Measurements from ENCODE around the gene LAYN. TPM values are rescaled to one million over a fixed set of nuclear protein-coding genes. Genes with fewer than 3 reads are reported as not detected.

Gene LAYN
- total RNA-seq, 4 donors from 2014 or later = 36.4 to 64.5 (median 49.3) TPM

DNA sequence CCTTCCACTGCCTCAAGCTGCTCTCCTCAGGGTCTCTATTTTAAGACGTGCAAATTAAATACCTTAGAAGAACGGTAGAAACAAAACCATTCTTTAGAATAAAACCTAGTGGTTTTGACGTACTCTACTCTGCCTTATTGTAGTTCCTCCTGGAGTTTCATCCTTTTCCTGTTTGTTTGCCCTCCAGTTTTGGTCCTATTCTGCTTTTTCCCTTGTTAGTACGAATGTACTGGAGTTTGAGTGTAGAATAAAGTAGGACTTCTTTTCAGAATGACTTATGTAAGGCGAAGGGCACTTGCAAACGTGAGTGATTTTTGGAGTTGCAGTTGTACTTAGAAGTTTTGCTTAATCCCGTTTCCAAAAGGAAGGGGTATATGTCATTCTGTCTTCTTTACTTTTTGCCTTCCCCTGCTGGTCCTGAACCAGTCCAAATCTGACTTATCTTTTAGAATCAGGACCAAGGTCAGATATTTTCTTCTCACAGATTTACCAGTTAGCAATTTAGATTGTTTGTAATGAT lies 63.2 kb downstream of the LAYN start:
- H3K4me1 ChIP-seq = peaks cover 13 to 15% of the 10 kb centered on the region in 2 donors

DNA sequence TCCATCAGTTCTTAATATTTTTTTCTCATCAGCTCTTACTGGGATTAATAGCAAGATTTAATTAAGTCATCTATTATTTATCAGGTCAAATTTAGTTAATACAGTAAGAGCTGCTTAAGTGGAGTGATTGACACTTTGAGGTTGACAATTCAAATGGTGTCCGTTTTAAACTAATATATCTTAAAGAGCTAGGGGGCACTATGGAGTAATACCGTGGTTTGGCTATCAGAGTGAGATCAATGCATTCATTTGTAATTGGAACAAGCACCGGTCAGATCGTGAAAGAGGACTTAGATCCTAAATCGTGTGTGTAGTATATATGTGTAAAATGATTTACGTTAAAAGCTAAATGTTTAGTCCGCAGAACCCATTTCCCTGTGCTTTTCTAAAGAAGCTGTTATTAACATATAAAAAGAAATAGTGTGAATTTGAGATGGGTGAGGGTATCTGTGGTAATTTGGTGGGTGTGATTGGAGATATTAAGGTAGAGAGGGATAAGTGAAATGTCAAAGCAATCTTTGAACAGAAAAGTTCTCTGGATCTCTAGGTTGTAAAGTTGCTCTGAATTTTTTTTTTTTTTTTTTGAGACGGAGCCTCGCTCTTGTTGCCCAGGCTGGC lies 64.0 kb downstream of the LAYN start:
- H3K4me1 ChIP-seq = peaks cover 13 to 15% of the 10 kb centered on the region in 2 donors
- WGBS, 2 donors = 30 to 39% methylated on average over 9 of the region's 9 CpGs
- H3K27me3 ChIP-seq = no peaks in the 10 kb centered on the region
- H3K36me3 ChIP-seq = no peaks in the 10 kb centered on the region
- no peak overlapping the region for H3K4me3 ChIP-seq (replicated peaks in 1 of 3)
- DNase-seq = no peak
- intact Hi-C loops (cut with DNase I) = loop anchor here (5.0 kb wide), 2 partner anchors 173 to 233 kb away; no protein-coding TSS in a partner anchor
- TF ChIP-seq CTCF (IDR thresholded peaks at IDR 0.05) (peak in 5 of 6 experiments; percentile 14 to 66 (median 60)), POLR2A (IDR thresholded peaks at IDR 0.05) (no peak)
- H3K27ac ChIP-seq = no peak overlapping the region
- no peaks in the 10 kb centered on the region for H3K9me3 ChIP-seq

More for the DNA sequence above, 63.2 kb downstream of the LAYN start:
- no peaks in the 10 kb centered on the region for H3K27me3 ChIP-seq
- peak overlapping the region; percentile 41 to 100 (median 98) for H3K27ac ChIP-seq
- H3K36me3 ChIP-seq = no peaks in the 10 kb centered on the region
- 4 to 5% methylated on average over 7 of the region's 7 CpGs for WGBS, 2 donors
- no peaks in the 10 kb centered on the region for H3K9me3 ChIP-seq
- H3K4me3 ChIP-seq (replicated peaks in 1 of 3) = peak overlapping the region; percentile 64 to 97 (median 85)
- TF ChIP-seq POLR2A (IDR thresholded peaks at IDR 0.05) (no peak), CTCF (IDR thresholded peaks at IDR 0.05) (no peak)
- intact Hi-C loops (cut with DNase I) = loop anchor here (5.0 kb wide), 2 partner anchors 174 to 234 kb away; no protein-coding TSS in a partner anchor
- DNase-seq = no peak

- Histone ChIP-seq H3K27ac (no peak overlapping the region), H3K4me3 (replicated peaks in 1 of 3) (no peak overlapping the region), H3K27me3 (no peaks in the 10 kb centered on the region), H3K4me1 (peaks cover 13 to 15% of the 10 kb centered on the region in 2 donors), H3K9me3 (no peaks in the 10 kb centered on the region), H3K36me3 (no peaks in the 10 kb centered on the region)
- intact Hi-C loops (cut with DNase I) = no loop called here
- 75 to 82% methylated on average over 4 of the region's 4 CpGs for WGBS, 2 donors
- no peak for DNase-seq
- no peak for TF ChIP-seq CTCF (IDR thresholded peaks at IDR 0.05)
- TF ChIP-seq POLR2A (IDR thresholded peaks at IDR 0.05) = no peak
Measured at GRCh38 chr11:111605681-111606080, 65.2 kb downstream of the LAYN start.

DNA sequence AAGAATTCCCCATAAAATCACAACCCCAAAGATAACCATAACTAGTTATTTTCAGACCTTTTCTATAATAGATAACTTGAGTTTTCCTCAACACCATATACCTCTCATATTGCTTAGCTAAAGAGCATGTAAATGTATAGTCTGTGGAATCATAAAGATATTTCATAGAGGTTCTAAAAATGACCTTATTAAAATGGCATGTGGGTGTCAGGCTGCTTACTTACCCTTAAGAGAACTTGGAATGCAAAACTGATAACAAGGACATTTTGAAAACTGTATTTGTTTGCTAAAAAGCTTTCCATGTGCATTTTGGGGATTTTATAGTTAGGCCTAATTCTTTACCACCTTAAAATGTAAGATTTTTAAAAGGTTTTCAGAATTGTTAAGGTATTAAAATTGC lies 66.5 kb downstream of the LAYN start:
- Histone ChIP-seq H3K9me3 (no peaks in the 10 kb centered on the region), H3K4me3 (replicated peaks in 1 of 3) (no peak overlapping the region), H3K36me3 (no peaks in the 10 kb centered on the region), H3K27me3 (no peaks in the 10 kb centered on the region), H3K27ac (no peak overlapping the region), H3K4me1 (peaks cover 9 to 18% of the 10 kb centered on the region in 2 donors)
- TF ChIP-seq POLR2A (IDR thresholded peaks at IDR 0.05) (no peak), CTCF (IDR thresholded peaks at IDR 0.05) (no peak)
- intact Hi-C loops (cut with DNase I) = no loop called here
- DNase-seq = no peak

DNA sequence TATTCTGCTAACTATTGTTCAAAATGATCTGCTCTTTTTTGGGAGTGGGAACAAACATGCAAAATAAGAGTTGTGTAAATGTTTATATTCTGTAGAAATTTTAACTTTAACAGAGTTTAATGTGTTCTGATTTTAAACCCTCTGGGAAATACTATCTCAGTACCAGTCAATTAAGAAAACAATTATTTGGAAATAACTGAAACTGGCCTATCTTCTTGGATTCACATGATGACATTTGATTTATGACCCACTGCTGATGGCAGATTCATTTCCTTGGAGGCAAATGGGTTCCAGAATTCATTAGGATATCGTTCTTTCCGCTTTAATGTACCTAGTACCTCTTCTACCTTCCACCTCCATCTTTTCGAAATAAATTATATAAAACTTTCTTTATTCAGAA lies 67.2 kb downstream of the LAYN start:
- Histone ChIP-seq H3K27ac (no peak overlapping the region), H3K36me3 (no peaks in the 10 kb centered on the region), H3K9me3 (no peaks in the 10 kb centered on the region), H3K4me3 (replicated peaks in 1 of 3) (no peak overlapping the region), H3K4me1 (peaks cover 14 to 18% of the 10 kb centered on the region in 2 donors), H3K27me3 (no peaks in the 10 kb centered on the region)
- intact Hi-C loops (cut with DNase I) = no loop called here
- TF ChIP-seq POLR2A (IDR thresholded peaks at IDR 0.05) = no peak
- TF ChIP-seq CTCF (IDR thresholded peaks at IDR 0.05) = no peak
- 85 to 91% methylated on average over 3 of the region's 3 CpGs for WGBS, 2 donors
- no peak for DNase-seq
